ENCODE results near the gene RPS4Y1.

Gene RPS4Y1

DNA sequence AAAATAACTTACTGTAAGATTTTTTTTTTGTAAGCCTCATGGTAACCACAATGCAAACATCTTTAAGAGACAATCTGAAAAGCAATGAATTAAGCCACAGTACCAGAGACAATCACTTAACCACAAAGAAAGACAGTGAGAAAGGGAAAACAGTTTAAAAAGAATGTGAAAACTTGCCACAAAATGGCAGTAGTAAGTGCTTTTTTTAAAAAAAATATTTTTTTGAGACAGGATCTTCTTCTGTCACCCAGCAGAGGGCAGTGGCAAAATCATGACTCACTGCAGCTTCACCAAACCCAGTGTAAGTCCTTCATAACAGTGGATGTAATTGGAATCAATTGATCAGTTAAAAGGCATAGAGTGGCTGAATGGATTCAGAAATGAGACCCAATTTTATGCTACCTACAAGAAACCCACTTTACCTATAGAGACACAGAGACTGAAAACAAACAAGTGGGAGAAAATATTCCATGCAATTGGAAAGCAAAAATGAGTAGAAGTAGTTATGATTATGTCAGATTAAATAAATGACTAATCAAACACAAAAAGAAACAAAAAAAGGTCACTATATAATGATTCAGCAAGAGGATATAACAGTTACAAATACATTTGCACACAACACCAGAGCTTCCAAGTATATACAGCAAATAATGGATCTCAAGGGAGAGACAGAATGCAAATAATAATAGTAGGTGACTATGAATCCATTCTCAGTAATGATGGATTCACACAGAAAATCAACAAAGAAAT lies 71.8 kb downstream of the RPS4Y1 start:
- H2AFZ ChIP-seq (ENCODE audit: low read depth, low read length, severe bottlenecking) = no peak overlapping the region
- H3K4me3 ChIP-seq (ENCODE audit: insufficient read depth, low read length, poor library complexity, severe bottlenecking) = no peak overlapping the region
- H4K20me1 ChIP-seq (ENCODE audit: low read depth, low read length) = no peaks in the 10 kb centered on the region
- H3K27ac ChIP-seq (ENCODE audit: low read depth, low read length) = no peak overlapping the region
- no peaks in the 10 kb centered on the region for H3K79me2 ChIP-seq (ENCODE audit: insufficient read depth, low read length)
- no peak overlapping the region for H3K9ac ChIP-seq (ENCODE audit: low read length)
- H3F3A ChIP-seq (ENCODE audit: insufficient read depth) = no peaks in the 10 kb centered on the region
- H3K4me2 ChIP-seq (ENCODE audit: low read depth, low read length, poor library complexity, severe bottlenecking) = no peak overlapping the region
- H3K9me2 ChIP-seq (replicated peaks; ENCODE audit: insufficient read depth, low read length) = no peaks in the 10 kb centered on the region
- H3K36me3 ChIP-seq (ENCODE audit: low read length) = no peaks in the 10 kb centered on the region
- H3K27me3 ChIP-seq (ENCODE audit: low read length) = no peaks in the 10 kb centered on the region
- TF ChIP-seq, protein P1, sequence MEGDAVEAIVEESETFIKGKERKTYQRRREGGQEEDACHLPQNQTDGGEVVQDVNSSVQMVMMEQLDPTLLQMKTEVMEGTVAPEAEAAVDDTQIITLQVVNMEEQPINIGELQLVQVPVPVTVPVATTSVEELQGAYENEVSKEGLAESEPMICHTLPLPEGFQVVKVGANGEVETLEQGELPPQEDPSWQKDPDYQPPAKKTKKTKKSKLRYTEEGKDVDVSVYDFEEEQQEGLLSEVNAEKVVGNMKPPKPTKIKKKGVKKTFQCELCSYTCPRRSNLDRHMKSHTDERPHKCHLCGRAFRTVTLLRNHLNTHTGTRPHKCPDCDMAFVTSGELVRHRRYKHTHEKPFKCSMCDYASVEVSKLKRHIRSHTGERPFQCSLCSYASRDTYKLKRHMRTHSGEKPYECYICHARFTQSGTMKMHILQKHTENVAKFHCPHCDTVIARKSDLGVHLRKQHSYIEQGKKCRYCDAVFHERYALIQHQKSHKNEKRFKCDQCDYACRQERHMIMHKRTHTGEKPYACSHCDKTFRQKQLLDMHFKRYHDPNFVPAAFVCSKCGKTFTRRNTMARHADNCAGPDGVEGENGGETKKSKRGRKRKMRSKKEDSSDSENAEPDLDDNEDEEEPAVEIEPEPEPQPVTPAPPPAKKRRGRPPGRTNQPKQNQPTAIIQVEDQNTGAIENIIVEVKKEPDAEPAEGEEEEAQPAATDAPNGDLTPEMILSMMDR (IDR thresholded peaks at IDR 0.05; ENCODE audit: insufficient read depth, low read length, poor library complexity, severe bottlenecking) = no peak
- H3K9me3 ChIP-seq (ENCODE audit: insufficient read depth, low read length) = no peaks in the 10 kb centered on the region
